Mucosa of descending colon (tissue), 3 donors: ENCODE results near the gene PREP. TPM values are rescaled to one million over a fixed set of nuclear protein-coding genes. Genes with fewer than 3 reads are reported as not detected.
"Not testable (repeated sequence)": the region's sequence is repeated elsewhere in the genome, so short reads cannot be mapped to it uniquely, and the experiment has no call there.

Experiments used
- ATAC-seq: fragments of 200-7000 bp; cut with Tn5 transposase; one replicate; pipeline ENCODE4 v1.9.1; 2020; ENCODE audit warnings: mild to moderate bottlenecking, moderate library complexity
- DNase-seq, 3 donors: peaks; one replicate each; pipeline ENCODE4 v3.0.0-alpha.2; 2020
- H3K36me3 ChIP-seq: fragments of 200-600 bp; one replicate; pipeline ENCODE4 v1.8.0; 2021; ENCODE audit warnings: low read depth, mild to moderate bottlenecking
- H3K4me1 ChIP-seq: fragments of 200-600 bp; one replicate; pipeline ENCODE4 v1.8.0; 2021; ENCODE audit warnings: low read depth, mild to moderate bottlenecking
- H3K4me3 ChIP-seq: fragments of 200-600 bp; one replicate; pipeline ENCODE4 v1.8.0; 2021; ENCODE audit warnings: mild to moderate bottlenecking
- H3K9me3 ChIP-seq: fragments of 200-600 bp; one replicate; pipeline ENCODE4 v1.8.0; 2021; ENCODE audit warnings: mild to moderate bottlenecking
- intact Hi-C, 2 donors: fragments of 100-400 bp; cut with DNase I in 1 of 2; cut with micrococcal nuclease in 1 of 2; formaldehyde crosslinking; loops; one replicate each; pipeline versions ENCODE4 v1.11.0 to v1.11.1; 2022; cut with DNase I, micrococcal nuclease
- total RNA-seq, 3 donors: library from RNA; stranded (reverse); fragmentation: NEBNext Ultra II Directional in 2 of 3; extraction: Animal tissue kit (Norgen Biotek cat#: 25700) in 2 of 3; gene quantifications; one replicate each; pipeline versions ENCODE4 v1.2.1 to v1.2.4, GENCODE V29; 2021 to 2023
- TF ChIP-seq, protein P1 (sequence below): fragments of 200-600 bp; IDR thresholded peaks from one replicate; pipeline ENCODE4 v1.8.0; 2022; ENCODE audit warnings: antibody characterized with exemption, mild to moderate bottlenecking
- donor health status: DM: no; HTN: no; CAD: no; lungs with moderate emphysema.
- donor health status: DM: no; HTN: no; CAD: no.
- donor health status: DM: no; HTN: yes; CAD: no.

The PREP gene
- total RNA-seq, 3 donors from 2014 or later, result 46.5 to 74.2 (median 72.3) TPM

DNA sequence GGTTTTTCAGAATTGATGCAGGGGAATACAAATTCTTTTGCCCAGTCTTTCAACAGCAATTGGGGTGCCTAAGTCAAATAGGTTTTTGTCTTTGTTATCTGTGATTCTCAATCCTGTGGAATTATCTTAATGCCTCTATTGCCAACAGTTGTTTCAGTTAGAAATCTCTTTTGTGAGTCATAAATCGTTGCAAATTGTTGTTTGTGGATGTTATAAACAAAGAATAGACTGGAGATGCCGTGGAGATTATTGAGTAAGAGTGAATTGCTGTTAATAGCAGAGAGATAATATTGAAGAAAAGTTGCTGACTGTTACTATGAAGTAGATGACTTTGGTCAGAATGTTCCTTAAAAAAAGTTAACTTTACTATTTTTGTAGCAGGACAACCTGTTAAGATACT is 159.4 kb downstream of the PREP start:
- Histone ChIP-seq H3K36me3 (no peaks in the 10 kb centered on the region), H3K9me3 (no peaks in the 10 kb centered on the region), H3K4me3 (no peak overlapping the region), H3K4me1 (no peaks in the 10 kb centered on the region)
- ATAC-seq (no peak), DNase-seq (no peak)
- intact Hi-C loops, result no loop called here
- TF ChIP-seq, protein P1, sequence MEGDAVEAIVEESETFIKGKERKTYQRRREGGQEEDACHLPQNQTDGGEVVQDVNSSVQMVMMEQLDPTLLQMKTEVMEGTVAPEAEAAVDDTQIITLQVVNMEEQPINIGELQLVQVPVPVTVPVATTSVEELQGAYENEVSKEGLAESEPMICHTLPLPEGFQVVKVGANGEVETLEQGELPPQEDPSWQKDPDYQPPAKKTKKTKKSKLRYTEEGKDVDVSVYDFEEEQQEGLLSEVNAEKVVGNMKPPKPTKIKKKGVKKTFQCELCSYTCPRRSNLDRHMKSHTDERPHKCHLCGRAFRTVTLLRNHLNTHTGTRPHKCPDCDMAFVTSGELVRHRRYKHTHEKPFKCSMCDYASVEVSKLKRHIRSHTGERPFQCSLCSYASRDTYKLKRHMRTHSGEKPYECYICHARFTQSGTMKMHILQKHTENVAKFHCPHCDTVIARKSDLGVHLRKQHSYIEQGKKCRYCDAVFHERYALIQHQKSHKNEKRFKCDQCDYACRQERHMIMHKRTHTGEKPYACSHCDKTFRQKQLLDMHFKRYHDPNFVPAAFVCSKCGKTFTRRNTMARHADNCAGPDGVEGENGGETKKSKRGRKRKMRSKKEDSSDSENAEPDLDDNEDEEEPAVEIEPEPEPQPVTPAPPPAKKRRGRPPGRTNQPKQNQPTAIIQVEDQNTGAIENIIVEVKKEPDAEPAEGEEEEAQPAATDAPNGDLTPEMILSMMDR, result no peak

GRCh38 chr6:105235155-105235554 is 167.7 kb downstream of the PREP start:
- no peak for ATAC-seq

DNA sequence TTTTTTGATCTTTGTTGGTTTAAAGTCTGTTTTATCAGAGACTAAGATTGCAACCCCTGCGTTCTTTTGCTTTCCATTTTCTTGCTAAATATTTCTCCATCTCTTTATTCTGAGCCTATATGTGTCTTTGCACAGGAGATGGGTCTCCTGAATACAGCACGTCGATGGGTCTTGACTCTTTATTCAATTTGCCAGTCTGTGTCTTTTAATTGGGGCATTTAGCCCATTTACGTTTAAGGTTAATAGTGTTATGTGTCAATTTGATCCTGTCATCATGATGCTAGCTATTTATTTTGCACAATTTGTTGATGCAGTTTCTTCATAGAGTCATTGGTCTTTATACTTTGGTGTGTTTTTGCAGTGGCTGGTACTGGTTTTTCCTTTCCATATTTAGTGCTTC is 171.1 kb downstream of the PREP start:
- H3K4me3 ChIP-seq, DNase-seq, intact Hi-C loops, H3K36me3 ChIP-seq, ATAC-seq, H3K9me3 ChIP-seq, H3K4me1 ChIP-seq: not testable (repeated sequence)

More at GRCh38 chr6:105235155-105235554, 167.7 kb downstream of the PREP start:
- Histone ChIP-seq H3K9me3 (peaks cover 6% of the 10 kb centered on the region), H3K4me3 (no peak overlapping the region), H3K36me3 (no peaks in the 10 kb centered on the region), H3K4me1 (no peaks in the 10 kb centered on the region)
- DNase-seq, result no peak
- TF ChIP-seq, protein P1, result no peak
- intact Hi-C loops, result no loop called here

Other genes with a start within 250 kb of the PREP start
- under 1 TPM in 1 of 3 donors, not detected in 2; 0.73 TPM for gene POPDC3, start 223.1 kb downstream of the PREP start, total RNA-seq